DOHH2 (cell line): ENCODE results near the gene GRWD1.

Experiments
- CTCF ChIP-seq: fragments of 200-600 bp; sonication (generic); IDR thresholded peaks from one replicate; pipeline ENCODE4 v1.5.1; 2014; ENCODE audit warnings: antibody characterized with exemption, mild to moderate bottlenecking, low read depth, low read length; ENCODE audit not compliant: poor library complexity, severe bottlenecking
- EZH2phosphoT487 ChIP-seq: fragments of 200-600 bp; sonication (generic); IDR thresholded peaks from 2 replicates; pipeline ENCODE4 v1.6.1; 2017; ENCODE audit warnings: borderline replicate concordance, mild to moderate bottlenecking, antibody characterized with exemption, low read length, moderate library complexity, mixed read lengths

- no peak for TF ChIP-seq CTCF
- TF ChIP-seq EZH2phosphoT487, result no peak
Observed at GRCh38 chr19:48484931-48485612, 39.3 kb downstream of the GRWD1 start.
